NCI-H345 treated with DMSO at 0.1 percent for 48 hours (cell line): ENCODE data around the gene KIR3DL3.
"Not testable (repeated sequence)": the region's sequence is repeated elsewhere in the genome, so short reads cannot be mapped to it uniquely, and the experiment has no call there.

Experiments used
- DNase-seq: peaks from one replicate; lab custom pipeline; 2025; ENCODE audit not compliant: unreplicated experiment; lab: John Stamatoyannopoulos, UW

The KIR3DL3 gene

DNA sequence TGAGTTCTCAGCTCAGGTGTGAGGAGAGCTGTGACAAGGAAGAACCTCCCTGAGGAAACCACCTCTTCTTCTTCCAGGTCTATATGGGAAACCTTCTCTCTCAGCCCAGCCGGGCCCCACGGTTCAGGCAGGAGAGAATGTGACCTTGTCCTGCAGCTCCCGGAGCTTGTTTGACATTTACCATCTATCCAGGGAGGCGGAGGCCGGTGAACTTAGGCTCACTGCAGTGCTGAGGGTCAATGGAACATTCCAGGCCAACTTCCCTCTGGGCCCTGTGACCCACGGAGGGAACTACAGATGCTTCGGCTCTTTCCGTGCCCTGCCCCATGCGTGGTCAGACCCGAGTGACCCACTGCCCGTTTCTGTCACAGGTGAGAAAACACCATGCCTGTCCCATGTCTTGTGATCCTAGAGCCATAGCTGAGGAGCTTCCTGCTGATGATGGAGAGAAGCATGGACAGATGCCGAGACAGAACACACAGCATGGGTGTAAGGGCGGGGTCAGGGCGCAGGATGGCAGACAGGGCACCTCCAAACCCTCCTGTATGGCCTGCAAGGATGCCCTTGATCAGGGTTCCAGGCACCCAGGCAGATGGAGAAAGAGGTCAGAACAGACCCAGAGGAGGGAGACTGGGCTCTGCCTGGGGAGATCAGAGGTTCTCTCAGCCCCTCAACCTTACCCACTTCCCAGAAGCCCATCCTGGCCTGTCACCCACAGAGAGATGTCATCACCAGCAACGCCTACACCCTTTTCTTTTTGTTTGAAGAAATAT, 5.4 kb downstream of the KIR3DL3 start:
- no peak for DNase-seq

GRCh38 chr19:54731191-54731590, 6.9 kb downstream of the KIR3DL3 start:
- no peak for DNase-seq

DNA sequence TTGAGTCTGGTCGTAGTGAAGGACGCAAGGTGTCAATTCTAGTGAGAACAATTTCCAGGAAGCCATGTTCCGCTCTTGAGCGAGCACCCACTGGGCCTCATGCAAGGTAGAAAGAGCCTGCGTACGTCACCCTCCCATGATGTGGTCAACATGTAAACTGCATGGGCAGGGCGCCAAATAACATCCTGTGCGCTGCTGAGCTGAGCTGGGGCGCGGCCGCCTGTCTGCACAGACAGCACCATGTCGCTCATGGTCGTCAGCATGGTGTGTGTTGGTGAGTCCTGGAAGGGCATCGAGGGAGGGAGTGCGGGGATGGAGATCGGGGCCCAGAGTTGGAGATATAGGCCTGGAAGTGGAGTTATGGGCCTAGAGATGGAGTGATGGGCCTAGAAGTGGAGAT, 14.1 kb downstream of the KIR3DL3 start, which contains the start of gene KIR2DL3:
KIR2DL3 (plus strand) TSS at position 208 of the 400 bp plus-strand sequence; CDS start at position 241, 33 bp downstream.
- not testable (repeated sequence) for DNase-seq

DNA sequence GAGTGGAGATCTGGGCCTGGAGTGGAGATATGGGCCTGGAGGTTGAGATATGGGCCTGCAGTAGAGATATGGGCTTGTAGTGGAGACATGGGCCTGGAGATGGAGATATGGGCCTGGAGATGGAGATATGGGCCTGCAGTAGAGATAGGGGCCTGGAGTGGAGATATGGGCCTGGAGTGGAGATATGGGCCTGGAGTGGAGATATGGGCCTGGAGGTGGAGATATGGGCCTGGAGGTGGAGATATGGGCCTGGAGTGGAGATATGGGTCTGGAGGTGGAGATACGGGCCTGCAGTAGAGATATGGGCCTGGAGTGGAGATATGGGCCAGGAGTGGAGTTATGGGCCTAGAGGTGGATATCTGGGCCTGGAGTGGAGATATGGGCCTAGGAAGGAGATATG, 14.5 kb downstream of the KIR3DL3 start:
- no peak for DNase-seq

DNA sequence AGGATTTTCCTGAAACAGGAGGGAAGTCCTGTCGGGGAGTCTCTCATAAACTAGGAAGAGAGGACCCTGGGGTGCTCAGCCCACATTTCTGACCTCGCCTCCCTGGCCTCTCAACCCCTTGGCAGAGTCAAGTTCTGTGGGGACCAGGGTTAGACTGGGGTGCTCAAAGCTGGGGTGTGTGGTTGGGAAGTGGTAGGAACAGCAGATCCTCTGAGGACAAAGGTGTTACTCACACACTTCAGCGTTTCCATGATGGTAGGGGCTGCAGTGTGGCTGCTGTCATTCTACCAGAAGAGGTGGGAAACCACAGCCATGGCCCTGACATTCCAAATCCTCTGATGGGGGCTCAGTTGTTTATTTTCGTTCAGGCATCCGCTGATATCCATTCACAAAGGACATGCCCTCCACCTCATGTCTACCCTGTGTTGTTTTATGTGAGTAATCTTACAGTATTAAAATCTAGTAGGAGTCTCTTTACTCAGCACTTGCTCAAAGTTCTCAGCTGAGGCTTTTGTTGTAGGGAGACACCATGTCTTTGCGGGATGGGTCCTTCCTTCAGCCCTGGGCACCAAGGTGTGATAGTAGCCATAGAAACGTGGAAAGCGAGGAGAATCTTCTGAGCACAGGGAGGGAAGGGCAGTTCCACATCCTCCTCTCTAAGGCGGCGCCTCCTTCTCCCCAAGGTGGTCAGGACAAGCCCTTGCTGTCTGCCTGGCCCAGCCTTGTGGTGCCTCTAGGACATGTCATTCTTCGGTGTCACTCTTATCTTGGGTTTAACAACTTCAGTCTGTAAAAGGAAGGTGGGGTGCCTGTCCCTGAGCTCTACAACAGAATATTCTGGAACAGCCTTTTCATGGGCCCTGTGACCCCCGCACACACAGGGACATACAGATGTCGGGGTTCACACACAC, 15.6 kb downstream of the KIR3DL3 start:
- no peak for DNase-seq

- DNase-seq = not testable (repeated sequence)
Observed at GRCh38 chr19:54741950-54742349, 17.7 kb downstream of the KIR3DL3 start.

DNA sequence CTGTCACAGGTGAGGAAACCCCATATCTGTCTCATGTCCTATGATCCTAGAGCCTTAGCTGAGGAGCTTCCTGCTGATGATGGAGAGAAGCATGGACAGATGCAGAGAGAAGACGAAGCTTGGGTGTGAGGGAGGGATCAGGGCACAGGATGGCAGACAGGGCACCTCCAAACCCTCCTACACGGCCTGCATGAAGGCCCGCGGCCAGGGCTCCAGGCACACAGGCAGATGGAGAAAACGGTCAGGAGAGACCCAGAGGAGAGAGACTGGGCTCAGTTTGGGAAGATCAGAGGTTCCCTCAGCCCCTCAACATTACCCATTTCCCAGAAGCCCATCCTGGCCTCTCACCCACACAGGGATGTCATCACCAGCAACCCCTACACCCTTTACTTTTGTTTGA, 19.8 kb downstream of the KIR3DL3 start:
- DNase-seq = not testable (repeated sequence)

- not testable (repeated sequence) for DNase-seq
Observed at GRCh38 chr19:54747614-54748322, 23.5 kb downstream of the KIR3DL3 start.

DNA sequence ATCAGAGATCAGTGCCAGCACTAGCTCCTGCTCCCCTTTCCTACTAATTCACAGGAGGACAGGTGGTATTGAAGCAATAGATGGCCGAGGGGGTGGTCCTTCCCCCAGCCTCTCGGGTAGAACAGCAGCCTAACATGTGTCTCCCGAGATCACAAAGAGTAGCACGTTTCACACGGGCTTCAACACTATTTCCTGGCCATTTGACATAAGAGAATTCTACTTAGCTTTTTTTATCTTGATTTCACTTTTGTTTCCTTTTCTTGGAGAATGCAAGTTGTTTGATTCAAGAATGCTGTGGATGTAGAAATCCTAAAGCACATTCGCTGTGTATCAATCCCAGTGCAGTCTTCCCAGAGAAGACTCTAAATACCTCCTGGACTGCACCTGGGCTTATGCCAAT, 26.0 kb downstream of the KIR3DL3 start:
- not testable (repeated sequence) for DNase-seq

GRCh38 chr19:54756204-54757110, 32.2 kb downstream of the KIR3DL3 start:
- not testable (repeated sequence) for DNase-seq

DNA sequence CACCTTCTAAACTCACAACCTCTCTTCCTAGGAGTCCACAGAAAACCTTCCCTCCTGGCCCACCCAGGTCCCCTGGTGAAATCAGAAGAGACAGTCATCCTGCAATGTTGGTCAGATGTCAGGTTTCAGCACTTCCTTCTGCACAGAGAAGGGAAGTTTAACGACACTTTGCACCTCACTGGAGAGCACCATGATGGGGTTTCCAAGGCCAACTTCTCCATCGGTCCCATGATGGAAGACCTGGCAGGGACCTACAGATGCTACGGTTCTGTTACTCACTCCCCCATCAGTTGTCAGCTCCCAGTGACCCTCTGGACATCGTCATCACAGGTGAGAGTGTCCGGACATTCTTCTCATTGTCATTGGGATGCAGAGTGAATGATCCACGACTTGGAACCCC, 34.3 kb downstream of the KIR3DL3 start:
- DNase-seq = not testable (repeated sequence)

GRCh38 chr19:54764219-54764618, 40.0 kb downstream of the KIR3DL3 start:
- not testable (repeated sequence) for DNase-seq

DNA sequence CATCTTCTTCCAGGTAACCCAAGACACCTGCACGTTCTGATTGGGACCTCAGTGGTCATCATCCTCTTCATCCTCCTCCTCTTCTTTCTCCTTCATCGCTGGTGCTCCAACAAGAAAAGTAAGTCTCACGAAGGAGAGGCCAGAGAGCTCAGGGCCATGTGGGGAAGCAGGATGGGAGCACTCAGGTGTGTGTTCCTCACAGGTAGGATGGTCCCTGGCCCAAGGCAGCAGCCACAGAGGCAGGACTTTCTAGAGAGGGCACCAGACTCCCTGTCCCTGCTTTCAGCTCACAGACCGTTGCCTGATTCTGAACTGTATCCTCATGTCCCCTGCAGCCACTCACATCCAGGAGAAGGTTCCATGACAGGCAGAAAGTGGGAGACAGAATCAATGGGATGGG, 42.2 kb downstream of the KIR3DL3 start:
- not testable (repeated sequence) for DNase-seq

DNA sequence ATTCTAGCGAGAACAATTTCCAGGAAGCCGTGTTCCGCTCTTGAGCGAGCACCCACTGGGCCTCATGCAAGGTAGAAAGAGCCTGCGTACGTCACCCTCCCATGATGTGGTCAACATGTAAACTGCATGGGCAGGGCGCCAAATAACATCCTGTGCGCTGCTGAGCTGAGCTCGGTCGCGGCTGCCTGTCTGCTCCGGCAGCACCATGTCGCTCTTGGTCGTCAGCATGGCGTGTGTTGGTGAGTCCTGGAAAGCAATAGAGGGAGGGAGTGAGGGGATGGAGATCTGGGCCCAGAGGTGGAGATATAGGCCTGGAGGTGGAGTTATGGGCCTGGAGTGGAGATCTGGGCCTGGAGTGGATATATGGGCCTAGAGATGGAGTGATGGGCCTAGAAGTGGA, 45.4 kb downstream of the KIR3DL3 start, which contains the start of gene KIR2DL1:
KIR2DL1 (plus strand) TSS at position 148 of the 400 bp plus-strand sequence; CDS start at position 206, 58 bp downstream.
- DNase-seq = not testable (repeated sequence)

DNA sequence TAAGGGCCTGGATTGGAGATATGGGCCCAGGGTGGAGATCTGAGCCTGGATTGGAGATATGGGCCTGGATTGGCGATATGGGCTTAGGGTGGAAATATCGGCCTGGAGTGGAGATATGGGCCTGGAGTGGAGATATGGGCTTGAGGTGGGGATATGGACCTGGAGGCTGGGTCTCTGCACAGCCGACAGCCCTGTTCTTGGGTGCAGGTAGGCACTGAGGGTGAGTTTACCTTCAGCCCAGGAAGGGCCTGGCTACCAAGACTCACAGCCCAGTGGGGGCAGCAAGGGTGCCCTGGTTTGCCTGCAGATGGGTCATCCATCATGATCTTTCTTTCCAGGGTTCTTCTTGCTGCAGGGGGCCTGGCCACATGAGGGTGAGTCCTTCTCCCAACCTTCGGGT, 46.3 kb downstream of the KIR3DL3 start:
- DNase-seq = not testable (repeated sequence)

DNA sequence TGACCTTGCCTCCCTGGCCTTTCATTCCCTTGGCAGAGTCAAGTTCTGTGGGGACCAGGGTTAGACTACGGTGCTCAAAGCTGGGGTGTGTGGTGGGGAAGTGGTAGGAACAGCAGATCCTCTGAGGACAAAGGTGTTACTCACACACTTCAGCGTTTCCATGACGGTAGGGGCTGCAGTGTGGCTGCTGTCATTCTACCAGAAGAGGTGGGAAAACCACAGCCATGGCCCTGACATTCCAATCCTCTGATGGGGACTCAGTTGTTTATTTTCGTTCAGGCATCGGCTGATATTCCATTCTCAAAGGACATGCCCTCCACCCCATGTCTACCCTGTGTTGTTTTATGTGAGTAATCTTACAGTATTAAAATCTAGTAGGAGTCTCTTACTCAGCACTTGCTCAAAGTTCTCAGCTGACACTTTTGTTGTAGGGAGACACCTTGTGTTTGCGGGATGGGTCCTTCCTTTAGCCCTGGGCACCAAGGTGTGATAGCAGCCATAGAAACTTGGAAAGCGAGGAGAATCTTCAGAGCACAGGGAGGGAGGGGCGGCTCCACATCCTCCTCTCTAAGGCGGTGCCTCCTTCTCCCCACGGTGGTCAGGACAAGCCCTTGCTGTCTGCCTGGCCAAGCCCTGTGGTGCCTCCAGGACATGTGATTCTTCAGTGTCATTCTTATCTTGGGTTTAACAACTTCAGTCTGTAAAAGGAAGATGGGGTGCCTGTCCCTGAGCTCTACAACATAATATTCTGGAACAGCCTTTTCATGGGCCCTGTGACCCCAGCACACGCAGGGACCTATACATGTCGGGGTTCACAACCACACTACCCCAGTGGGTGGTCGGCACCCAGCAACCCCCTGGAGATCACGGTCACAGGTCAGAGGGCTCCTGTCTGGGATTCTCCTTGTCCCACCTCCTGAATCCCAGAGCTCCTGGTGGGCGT, 47.0 kb downstream of the KIR3DL3 start:
- not testable (repeated sequence) for DNase-seq

- DNase-seq = not testable (repeated sequence)
Observed at GRCh38 chr19:54772666-54773065, 48.4 kb downstream of the KIR3DL3 start.

DNA sequence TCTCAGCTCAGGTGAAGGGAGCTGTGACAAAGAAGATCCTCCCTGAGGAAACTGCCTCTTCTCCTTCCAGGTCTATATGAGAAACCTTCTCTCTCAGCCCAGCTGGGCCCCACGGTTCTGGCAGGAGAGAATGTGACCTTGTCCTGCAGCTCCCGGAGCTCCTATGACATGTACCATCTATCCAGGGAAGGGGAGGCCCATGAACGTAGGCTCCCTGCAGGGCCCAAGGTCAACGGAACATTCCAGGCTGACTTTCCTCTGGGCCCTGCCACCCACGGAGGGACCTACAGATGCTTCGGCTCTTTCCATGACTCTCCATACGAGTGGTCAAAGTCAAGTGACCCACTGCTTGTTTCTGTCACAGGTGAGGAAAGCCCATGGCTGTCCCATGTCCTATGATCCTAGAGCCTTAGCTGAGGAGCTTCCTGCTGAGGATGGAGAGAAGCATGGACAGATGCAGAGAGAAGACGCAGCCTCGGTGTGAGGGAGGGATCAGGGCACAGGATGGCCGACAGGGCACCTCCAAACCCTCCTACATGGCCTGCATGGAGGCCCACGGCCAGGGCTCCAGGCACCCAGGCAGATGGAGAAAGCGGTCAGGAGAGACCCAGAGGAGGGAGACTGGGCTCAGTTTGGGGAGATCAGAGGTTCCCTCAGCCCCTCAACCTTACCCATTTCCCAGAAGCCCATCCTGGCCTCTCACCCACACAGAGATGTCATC, 51.0 kb downstream of the KIR3DL3 start:
- not testable (repeated sequence) for DNase-seq
